HG03432 (cell line): ENCODE measurements around the gene AIMP1.
A peak's percentile ranks its signal among the peaks of the same experiment; 100 is the strongest.
"Not testable (repeated sequence)": the region's sequence is repeated elsewhere in the genome, so short reads cannot be mapped to it uniquely, and the experiment has no call there.

ENCODE experiments used
- ATAC-seq: cut with Tn5 transposase; IDR thresholded peaks from one replicate; pipeline ENCODE4 v1.9.1; 2021; ENCODE audit warnings: mild to moderate bottlenecking, moderate library complexity; ENCODE audit not compliant: unreplicated experiment

The AIMP1 gene

GRCh38 chr4:106312377-106312776, 4.0 kb upstream of the AIMP1 start:
- no peak for ATAC-seq

GRCh38 chr4:106312997-106313522, 3.3 kb upstream of the AIMP1 start:
- ATAC-seq: no peak

DNA sequence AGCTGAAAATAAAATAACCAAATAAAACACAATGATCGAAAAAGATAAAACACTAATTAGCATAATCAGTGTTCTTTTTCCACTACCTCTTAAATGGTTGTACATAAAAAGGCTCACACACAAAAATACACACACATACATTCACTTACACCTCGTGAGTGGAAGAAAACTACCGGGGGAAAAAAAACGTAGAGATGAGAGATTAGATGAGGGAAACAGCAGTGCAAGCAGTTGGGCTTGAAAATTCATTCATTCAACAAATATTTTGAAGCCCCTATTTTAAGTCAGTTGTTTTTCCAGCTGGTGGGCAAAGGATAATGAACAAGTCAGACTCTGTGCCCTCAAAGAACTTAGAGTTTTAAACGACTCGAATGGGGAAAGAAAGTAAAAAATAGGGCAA, 1.4 kb upstream of the AIMP1 start:
- ATAC-seq: no peak

GRCh38 chr4:106315476-106315967, 828 bp upstream of the AIMP1 start:
- peak; percentile 30 for ATAC-seq

- peak; percentile 3 for ATAC-seq
Measured at GRCh38 chr4:106316773-106317409, 541 bp downstream of the AIMP1 start.

DNA sequence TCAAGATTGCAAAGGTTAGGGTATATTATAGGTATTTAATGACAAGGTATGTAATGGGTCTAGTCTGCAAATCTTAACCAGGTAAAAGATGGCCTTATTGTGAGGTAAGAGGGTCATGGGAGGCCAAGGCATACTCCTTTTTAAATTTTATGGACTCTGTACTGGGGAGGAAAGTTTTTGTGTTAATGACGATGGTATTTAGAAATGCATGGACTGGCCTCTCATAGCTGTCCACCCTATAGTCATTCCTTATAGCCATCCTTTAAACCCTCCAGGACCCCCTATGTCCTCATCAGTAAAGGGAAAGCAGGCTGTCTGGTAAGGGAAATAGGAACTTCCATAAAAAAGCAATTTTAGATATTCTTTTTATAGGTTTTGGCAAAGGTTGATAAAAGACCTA, 1.5 kb downstream of the AIMP1 start:
- no peak for ATAC-seq

- ATAC-seq: no peak
Measured at GRCh38 chr4:106318511-106318910, 2.2 kb downstream of the AIMP1 start.

DNA sequence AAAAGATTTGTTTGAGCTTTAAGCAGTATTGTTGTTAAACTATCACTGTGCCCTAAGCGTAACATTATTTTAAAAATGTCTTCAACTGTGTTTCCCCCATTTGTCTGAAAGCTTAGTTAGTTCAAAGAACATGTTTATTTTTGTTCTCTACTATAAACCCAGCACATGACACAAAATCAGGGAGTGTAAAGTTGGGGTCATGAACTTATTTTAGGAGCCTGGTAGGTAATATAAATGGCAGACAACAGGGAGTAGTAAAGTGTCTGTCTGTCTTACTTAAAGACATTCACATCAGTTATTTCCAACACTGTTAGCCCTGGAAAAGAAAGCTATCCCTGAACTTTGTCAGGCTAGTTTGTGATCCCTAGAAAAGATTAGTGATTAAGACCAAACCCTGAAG, 3.9 kb downstream of the AIMP1 start:
- no peak for ATAC-seq

GRCh38 chr4:106321168-106321567, 4.8 kb downstream of the AIMP1 start:
- ATAC-seq: not testable (repeated sequence)

GRCh38 chr4:106321814-106322213, 5.5 kb downstream of the AIMP1 start:
- ATAC-seq: not testable (repeated sequence)

GRCh38 chr4:106323119-106323518, 6.8 kb downstream of the AIMP1 start:
- no peak for ATAC-seq

DNA sequence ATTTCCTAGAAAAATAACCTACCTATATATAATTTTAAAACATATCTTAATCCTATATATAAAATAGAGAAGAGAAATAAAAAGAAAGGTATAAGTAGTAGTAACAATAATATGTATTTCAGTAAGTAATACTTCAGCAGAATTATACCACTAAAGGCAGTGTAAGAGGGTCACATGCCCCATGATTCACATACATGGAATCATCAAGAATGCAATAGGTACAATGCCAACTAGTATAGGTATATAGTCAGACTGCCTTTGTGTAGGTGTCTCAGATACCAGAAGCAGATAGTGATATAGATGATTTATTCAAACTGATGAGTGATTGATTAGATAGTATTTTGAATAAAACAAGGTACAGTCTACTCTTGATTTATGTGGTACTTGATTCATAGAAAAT, 9.4 kb downstream of the AIMP1 start:
- ATAC-seq: no peak

GRCh38 chr4:106329041-106329618, 12.8 kb downstream of the AIMP1 start:
- ATAC-seq: peak; percentile 85

GRCh38 chr4:106333186-106333585, 16.8 kb downstream of the AIMP1 start:
- ATAC-seq: no peak

GRCh38 chr4:106334741-106335470, 18.6 kb downstream of the AIMP1 start:
- no peak for ATAC-seq

DNA sequence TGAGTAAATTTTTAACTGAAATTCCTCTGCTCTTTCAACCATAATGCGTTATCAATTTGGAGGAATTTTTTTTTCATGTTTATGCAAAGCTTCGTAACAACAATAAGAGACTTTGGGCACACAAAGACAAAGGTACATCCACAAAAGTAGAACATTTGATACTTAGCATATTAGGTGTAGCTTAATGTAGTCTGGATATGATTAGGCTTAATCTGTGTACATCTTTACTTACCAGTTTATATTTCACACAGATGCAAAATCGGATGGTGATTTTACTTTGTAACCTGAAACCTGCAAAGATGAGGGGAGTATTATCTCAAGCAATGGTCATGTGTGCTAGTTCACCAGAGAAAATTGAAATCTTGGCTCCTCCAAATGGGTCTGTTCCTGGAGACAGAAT, 20.3 kb downstream of the AIMP1 start:
- no peak for ATAC-seq

GRCh38 chr4:106337916-106338315, 21.6 kb downstream of the AIMP1 start:
- no peak for ATAC-seq

- no peak for ATAC-seq
Measured at GRCh38 chr4:106338671-106339070, 22.3 kb downstream of the AIMP1 start.

GRCh38 chr4:106339431-106339830, 23.1 kb downstream of the AIMP1 start:
- no peak for ATAC-seq

- ATAC-seq: no peak
Measured at GRCh38 chr4:106340774-106341173, 24.4 kb downstream of the AIMP1 start.

DNA sequence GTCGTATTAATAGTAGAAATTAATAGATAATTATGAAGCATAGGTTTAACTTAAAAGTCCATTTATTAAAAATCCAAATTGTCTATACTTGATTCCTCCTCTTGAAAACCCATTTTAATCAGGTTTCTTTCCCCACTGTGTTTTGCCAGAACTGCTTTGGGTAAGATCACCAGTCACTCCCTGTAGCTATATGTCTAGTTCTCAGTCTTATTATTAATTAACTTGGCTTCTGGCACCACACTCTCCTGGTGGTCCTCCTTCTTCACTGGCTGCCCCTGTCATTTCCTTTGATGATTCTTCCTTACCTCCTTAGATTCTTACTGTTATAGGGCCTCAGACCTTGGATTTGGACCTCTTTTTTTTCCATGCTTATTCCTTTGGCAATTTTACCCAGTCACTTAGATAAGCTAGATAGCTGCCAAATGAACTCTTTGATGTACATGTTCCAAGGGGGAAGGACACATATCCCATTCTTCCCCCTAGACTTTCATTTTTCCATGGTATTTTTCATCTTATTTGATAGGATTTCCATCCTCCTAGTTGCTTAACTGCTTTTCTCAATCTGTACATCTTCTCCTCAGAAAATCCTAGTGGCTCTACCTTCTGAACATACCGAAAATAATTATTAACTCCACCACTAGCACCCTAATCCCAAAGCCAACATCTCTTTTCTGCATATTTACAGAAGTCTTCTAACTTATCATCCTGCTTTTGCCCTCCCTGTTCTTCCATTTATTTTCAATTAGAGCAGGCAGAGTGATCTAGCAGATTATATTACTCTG, 27.7 kb downstream of the AIMP1 start:
- ATAC-seq: no peak
